CD1c-positive myeloid dendritic cell (primary cell): ENCODE measurements around the gene CCHCR1.

ENCODE experiments used
- DNase-seq: peaks from one replicate; pipeline ENCODE4 v3.0.0-alpha.2; 2016; ENCODE audit errors: extremely low spot score

The CCHCR1 gene

GRCh38 chr6:31103136-31103535 is 54.5 kb downstream of the CCHCR1 start:
- no peak for DNase-seq

- no peak for DNase-seq
Observed at GRCh38 chr6:31098449-31098938, 59.1 kb downstream of the CCHCR1 start.

GRCh38 chr6:31096656-31097055 is 60.9 kb downstream of the CCHCR1 start:
- no peak for DNase-seq

- no peak for DNase-seq
Observed at GRCh38 chr6:31096215-31096614, 61.4 kb downstream of the CCHCR1 start.

DNA sequence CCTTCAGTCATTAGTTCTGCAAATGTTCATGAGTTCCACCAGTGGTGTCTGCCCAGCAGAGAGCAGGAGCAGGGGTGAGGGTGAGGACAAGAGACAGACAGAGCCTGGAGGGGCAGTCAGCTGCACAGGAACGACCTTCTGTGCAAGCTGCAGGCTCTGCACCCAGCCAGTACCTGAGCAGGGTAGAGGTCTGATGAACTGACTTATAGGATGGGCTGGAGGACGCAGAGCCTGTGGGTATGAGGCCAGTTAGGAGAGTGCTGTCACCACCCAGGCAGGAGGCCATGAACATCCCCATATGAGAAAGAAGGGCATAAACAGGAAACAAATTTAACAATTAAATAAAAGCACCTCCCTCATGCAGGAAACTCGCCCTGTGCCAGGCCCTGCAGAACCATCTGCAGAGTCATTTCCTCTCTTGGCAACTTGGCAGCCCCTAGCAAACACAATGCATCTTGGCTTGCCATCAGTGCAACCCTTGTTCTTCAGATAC is 63.2 kb downstream of the CCHCR1 start:
- DNase-seq: no peak

DNA sequence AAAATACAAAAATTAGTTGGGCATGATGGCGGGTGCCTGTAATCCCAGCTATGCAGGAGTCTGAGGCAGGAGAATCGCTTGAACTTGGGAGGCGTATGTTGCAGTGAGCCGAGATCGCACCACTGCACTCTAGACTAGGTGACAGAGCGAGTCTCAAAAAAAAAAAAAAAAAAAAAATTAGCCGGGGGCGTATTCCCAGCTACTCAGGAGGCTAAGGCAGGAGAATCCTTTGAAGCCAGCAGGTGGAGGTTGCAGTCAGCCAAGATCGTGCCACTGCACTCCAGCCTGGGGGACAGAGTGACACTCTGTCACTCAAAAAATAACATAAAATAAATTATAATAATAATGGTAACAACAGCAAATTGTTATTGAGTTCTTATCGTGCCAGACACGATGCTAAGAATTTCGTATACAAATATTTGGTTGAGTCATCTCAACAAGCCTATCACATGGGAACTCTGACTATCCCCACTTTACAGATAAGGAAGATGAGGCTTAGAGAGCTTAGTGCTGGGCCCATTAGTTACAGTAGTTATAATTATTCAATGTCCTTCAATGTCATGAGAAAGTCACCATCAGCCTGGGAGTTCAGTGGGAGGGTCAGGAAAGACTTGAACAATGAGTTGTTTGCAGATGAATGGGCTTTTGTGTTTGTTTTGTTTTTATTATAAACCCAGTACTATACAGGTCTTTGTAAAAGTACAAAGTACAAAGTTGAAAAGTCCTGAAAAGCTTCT is 64.7 kb downstream of the CCHCR1 start:
- no peak for DNase-seq
